Endothelial cell of umbilical vein (primary cell): ENCODE results near the gene MTERF4. TPM values are rescaled to one million over a fixed set of nuclear protein-coding genes. Genes with fewer than 3 reads are reported as not detected.

Experiments
- Bru-seq: library from RNA; stranded (reverse); fragments of 400-500 nt; gene quantifications from one replicate; lab custom pipeline; 2021; lab: Mats Ljungman, UMichigan
- BruChase-seq, 2 experiments: library from RNA; stranded (reverse); fragments of 400-500 nt; gene quantifications; one replicate each; lab custom pipeline; 2021; lab: Mats Ljungman, UMichigan
- BruUV-seq: library from RNA; stranded (reverse); fragments of 400-500 nt; replicated peaks from 2 replicates; lab custom pipeline; 2021; lab: Mats Ljungman, UMichigan
- CTCF ChIA-PET: fragments of 300-600, 350-600 bp; sonication (Branson Sonifier 250); formaldehyde crosslinking; loops from one replicate; lab custom pipeline; 2021; ENCODE audit warnings: antibody characterized with exemption, inconsistent platforms; lab: Charles Lee
- POLR2A ChIA-PET: fragments of 300-600, 350-600 bp; sonication (Branson Sonifier 250); formaldehyde crosslinking; loops from one replicate; lab custom pipeline; 2021; ENCODE audit warnings: antibody characterized with exemption, inconsistent platforms; lab: Charles Lee
- DNase-seq: peaks from one replicate; pipeline ENCODE4 v3.0.0-alpha.2; 2011; ENCODE audit warnings: low read depth, low spot score
- FAIRE-seq: peaks from 2 replicates; lab custom pipeline; 2011; peaks lifted over from hg19 to GRCh38; lab: Jason Lieb, UNC
- H2AFZ ChIP-seq: 2 replicates; pipeline ENCODE4 v1.6.0; 2012; ENCODE audit warnings: low read depth, low read length, control low read depth, inconsistent platforms
- H3K27ac ChIP-seq: 2 replicates; pipeline ENCODE4 v1.5.1; 2011; ENCODE audit warnings: low read depth, mild to moderate bottlenecking, control low read depth, low read length, moderate library complexity; ENCODE audit not compliant: insufficient read depth
- H3K27me3 ChIP-seq, 2 experiments: 2 replicates each; pipeline versions ENCODE4 v1.6.0 to v1.6.1; 2011; ENCODE audit warnings: low read length in 2 of 2, mixed read lengths in 1 of 2; ENCODE audit not compliant: control insufficient read depth in 2 of 2, insufficient read depth in 2 of 2
- H3K36me3 ChIP-seq, 2 experiments: 2 replicates in 1 of 2; 3 replicates in 1 of 2; pipeline ENCODE4 v1.5.1; 2011; ENCODE audit warnings: low read length in 2 of 2, mild to moderate bottlenecking in 1 of 2, moderate library complexity in 1 of 2; ENCODE audit not compliant: control insufficient read depth in 2 of 2, insufficient read depth in 2 of 2; ENCODE audit errors: extremely low read depth in 1 of 2
- H3K4me1 ChIP-seq: 3 replicates; pipeline ENCODE4 v1.5.1; 2011; ENCODE audit warnings: mild to moderate bottlenecking, low read length; ENCODE audit not compliant: control insufficient read depth, insufficient read depth; ENCODE audit errors: extremely low read depth
- H3K4me2 ChIP-seq: 2 replicates; pipeline ENCODE4 v1.6.1; 2011; ENCODE audit warnings: low read length, control low read depth, mixed read lengths; ENCODE audit not compliant: insufficient read depth
- H3K4me3 ChIP-seq, 3 experiments: fragments of 200-600 bp in 1 of 3; sonication (generic), shearing (Covaris generic) in 1 of 3; replicated peaks in 1 of 3; 2 replicates each; pipeline ENCODE4 v1.5.1; 2011 to 2016; ENCODE audit warnings: control low read depth in 3 of 3, low read length in 3 of 3, mild to moderate bottlenecking in 2 of 3, inconsistent platforms in 1 of 3, low read depth in 1 of 3, moderate library complexity in 1 of 3; ENCODE audit not compliant: insufficient read depth in 1 of 3
- H3K79me2 ChIP-seq: 2 replicates; pipeline ENCODE4 v1.6.0; 2012; ENCODE audit warnings: low read length, inconsistent platforms; ENCODE audit not compliant: control insufficient read depth, insufficient read depth
- H3K9ac ChIP-seq: replicated peaks from 2 replicates; pipeline ENCODE3; 2011; ENCODE audit warnings: low read length, control low read depth; ENCODE audit not compliant: insufficient read depth; ENCODE audit errors: extremely low read depth
- H3K9me1 ChIP-seq: replicated peaks from 3 replicates; pipeline ENCODE4 v1.6.0; 2011; ENCODE audit warnings: mild to moderate bottlenecking, low read length; ENCODE audit not compliant: control insufficient read depth, insufficient read depth; ENCODE audit errors: extremely low read depth
- H3K9me3 ChIP-seq: replicated peaks from 2 replicates; pipeline ENCODE4 v1.5.1; 2012; ENCODE audit warnings: low read length, inconsistent platforms; ENCODE audit not compliant: control insufficient read depth, insufficient read depth
- H4K20me1 ChIP-seq: replicated peaks from 2 replicates; pipeline ENCODE3; 2011; ENCODE audit warnings: mild to moderate bottlenecking, low read length; ENCODE audit not compliant: control insufficient read depth, insufficient read depth; ENCODE audit errors: extremely low read depth
- EZH2 ChIP-seq: IDR thresholded peaks from 2 replicates; pipeline ENCODE4 v1.6.1; 2012; ENCODE audit warnings: borderline replicate concordance, low read depth, mild to moderate bottlenecking, moderate library complexity, low read length, inconsistent platforms; ENCODE audit not compliant: severe bottlenecking
- FOS ChIP-seq: IDR thresholded peaks from 2 replicates; pipeline ENCODE4 v1.6.1; 2011; ENCODE audit warnings: mild to moderate bottlenecking, low read length, moderate library complexity, borderline replicate concordance; ENCODE audit not compliant: insufficient read depth
- GATA2 ChIP-seq: IDR thresholded peaks from 2 replicates; pipeline ENCODE4 v1.7.0; 2011; ENCODE audit warnings: low read depth, mild to moderate bottlenecking, moderate library complexity, mixed read lengths, low read length; ENCODE audit not compliant: insufficient read length, insufficient read depth
- JUN ChIP-seq: IDR thresholded peaks from 2 replicates; pipeline ENCODE4 v1.6.1; 2011; ENCODE audit warnings: borderline replicate concordance, low read depth; ENCODE audit not compliant: insufficient read length, insufficient read depth
- MAX ChIP-seq: IDR thresholded peaks from 2 replicates; pipeline ENCODE4 v1.6.1; 2011; ENCODE audit not compliant: insufficient read depth, insufficient read length
- MYC ChIP-seq: IDR thresholded peaks from one replicate; pipeline ENCODE4 v1.6.1; 2011; ENCODE audit warnings: mild to moderate bottlenecking, low read depth, low read length
- POLR2A ChIP-seq: IDR thresholded peaks from 2 replicates; pipeline ENCODE4 v1.6.1; 2012; ENCODE audit warnings: low read depth, mild to moderate bottlenecking, control low read depth, low read length
- POLR2AphosphoS5 ChIP-seq: IDR thresholded peaks from 2 replicates; pipeline ENCODE4 v1.6.1; 2012; ENCODE audit warnings: low read depth, mild to moderate bottlenecking, control low read depth, low read length, moderate library complexity; ENCODE audit not compliant: insufficient read depth
- dilution Hi-C: fragments of 300-500 bp; cut with MboI; formaldehyde crosslinking; loops from one replicate; pipeline ENCODE4 v1.15.0; 2019; ENCODE audit warnings: low sequenced_read_pairs; ENCODE audit not compliant: extremely low pct_ligation_motif_present
- intact Hi-C: fragments of 100-400 bp; cut with micrococcal nuclease; formaldehyde crosslinking; loops from one replicate; pipeline ENCODE4 v1.10.0; 2022
- long read RNA-seq: library from polyadenylated mRNA; stranded (forward); transcript quantifications from one replicate; pipeline ENCODE4 v2.0.0, GENCODE V29; 2021
- polyA minus RNA-seq, 3 experiments: library from RNA; depleted of rRNA, polyadenylated mRNA; stranded (reverse); fragments of >200 nt; gene quantifications; 1 replicate in 1 of 3; 2 replicates in 2 of 3; pipeline ENCODE4 v1.2.3, GENCODE V29; 2011
- polyA plus RNA-seq, 4 experiments: library from polyadenylated mRNA; depleted of rRNA in 3 of 4; stranded (reverse) in 3 of 4; unstranded in 1 of 4; fragments of >200 nt; gene quantifications; 2 replicates each; pipeline versions ENCODE4 v1.2.1 to v1.2.3, GENCODE V29; 2011 to 2012; ENCODE audit warnings: missing spikeins in 1 of 4
- total RNA-seq: library from RNA; stranded (reverse); gene quantifications from 2 replicates; pipeline ENCODE4 v1.2.3, GENCODE V29; 2021

The MTERF4 gene
- total RNA-seq, result 14.7 and 24.7 TPM in 2 replicates
- 20.2 and 27.3 TPM in 2 replicates for polyA plus RNA-seq
- 25.3 and 28.8 TPM in 2 replicates for polyA plus RNA-seq (2011; cell fraction: cytosol; rRNA removed)
- polyA plus RNA-seq (2011; cell fraction: nucleus; rRNA removed), result 75.2 and 99.2 TPM in 2 replicates
- polyA plus RNA-seq (2012), result 23.2 and 30.1 TPM in 2 replicates
- polyA minus RNA-seq, result 36.1 and 36.8 TPM in 2 replicates
- 9.4 TPM for polyA minus RNA-seq (2011; cell fraction: cytosol; rRNA and poly(A)+ RNA removed)
- 25.5 and 32.7 TPM in 2 replicates for polyA minus RNA-seq (2011; cell fraction: nucleus; rRNA and poly(A)+ RNA removed)
- Bru-seq, nascent RNA, result percentile 69 among the genes with signal in this experiment
- BruChase-seq, experiment 1, labeled RNA remaining after a 6-hour chase, result percentile 72 among the genes with signal in this experiment
- BruChase-seq, experiment 2, labeled RNA remaining after a 2-hour chase, result percentile 78 among the genes with signal in this experiment
- long read RNA-seq, transcript MTERF4-204 (3 exons, 802 nt), result minor isoform, 7 of 57 reads
- long read RNA-seq, transcript MTERF4-202 (4 exons, 1,637 nt), result major isoform, 27 of 57 reads
- long read RNA-seq, partial matches to known transcripts, result 5 of 57 reads
- long read RNA-seq, other reads (novel, unspliced or antisense), result 12 of 57 reads

GRCh38 chr2:241102239-241102803 lies at the start of gene MTERF4:
TSS of gene MTERF4 (minus strand) at chr2:241102287. CDS start at chr2:241102273, 14 bp downstream.
- Histone ChIP-seq H3K9me1 (no peaks in the 10 kb centered on the region), H3K9ac (peak within 1 kb of the TSS; percentile 93), H4K20me1 (no peaks in the 10 kb centered on the region), H3K36me3 (no peaks in the 10 kb centered on the region), H3K9me3 (no peaks in the 10 kb centered on the region), H2AFZ (peak within 1 kb of the TSS; percentile 97), H3K79me2 (peaks cover 22% of the 10 kb centered on the region), H3K4me2 (peak within 1 kb of the TSS; percentile 97), H3K27me3 (no peaks in the 10 kb centered on the region), H3K4me3 (peak within 1 kb of the TSS; percentile 70 to 99 (median 84)), H3K27ac (peak within 1 kb of the TSS; percentile 72), H3K4me1 (peaks cover 12% of the 10 kb centered on the region)
- no peak for TF ChIP-seq MAX
- TF ChIP-seq JUN, result no peak
- no peak for TF ChIP-seq GATA2
- TF ChIP-seq POLR2A, result peak; percentile 89
- no peak for TF ChIP-seq FOS
- no peak for TF ChIP-seq EZH2
- peak; percentile 17 for TF ChIP-seq MYC
- peak; percentile 93 for TF ChIP-seq POLR2AphosphoS5
- ChIA-PET POLR2A (no interaction called here), CTCF (interaction anchor here (0.7 to 1.6 kb wide), 3 partner anchors 9 to 188 kb away, joined by 3 to 10 read pairs (median 4); no protein-coding TSS in a partner anchor)
- DNase-seq (peak; percentile 78), FAIRE-seq (peak; percentile 84)
- dilution Hi-C loops (no loop called here), intact Hi-C loops (loop anchor here (1.0 to 5.0 kb wide), 3 partner anchors 48 to 120 kb away; partner anchors contain the start of gene PPP1R7)
- BruUV-seq, result TSS peak; percentile 92
